Esophagus squamous epithelium (tissue), 4 donors: ENCODE measurements around the gene HS6ST2.

Experiments used
- CTCF ChIP-seq, 6 experiments: fragments of 450-650 bp in 4 of 6; fragments of 200-600 bp in 2 of 6; sonication (generic) in 2 of 6; IDR thresholded peaks; one replicate each; pipeline ENCODE4 v1.5.1; 2016 to 2019; ENCODE audit warnings: antibody characterized with exemption in 6 of 6, mild to moderate bottlenecking in 4 of 6, moderate library complexity in 4 of 6
- POLR2A ChIP-seq, 4 donors: fragments of 450-650 bp; IDR thresholded peaks; one replicate each; pipeline ENCODE4 v1.6.1; 2017; ENCODE audit warnings: antibody characterized with exemption in 4 of 4, mild to moderate bottlenecking in 4 of 4, moderate library complexity in 3 of 4

- no peak for TF ChIP-seq CTCF (IDR thresholded peaks at IDR 0.05)
- TF ChIP-seq POLR2A (IDR thresholded peaks at IDR 0.05), result no peak
Measured at GRCh38 chrX:132728296-132728695, 230.1 kb downstream of the HS6ST2 start.
